Inflammatory macrophage (primary cell): ENCODE results near the gene ZNF668.
"Not testable (repeated sequence)": the region's sequence is repeated elsewhere in the genome, so short reads cannot be mapped to it uniquely, and the experiment has no call there.

ENCODE experiments used
- DNase-seq, 2 donors: peaks; one replicate each; pipeline ENCODE4 v3.0.0-alpha.2; 2020 to 2022

Gene ZNF668

DNA sequence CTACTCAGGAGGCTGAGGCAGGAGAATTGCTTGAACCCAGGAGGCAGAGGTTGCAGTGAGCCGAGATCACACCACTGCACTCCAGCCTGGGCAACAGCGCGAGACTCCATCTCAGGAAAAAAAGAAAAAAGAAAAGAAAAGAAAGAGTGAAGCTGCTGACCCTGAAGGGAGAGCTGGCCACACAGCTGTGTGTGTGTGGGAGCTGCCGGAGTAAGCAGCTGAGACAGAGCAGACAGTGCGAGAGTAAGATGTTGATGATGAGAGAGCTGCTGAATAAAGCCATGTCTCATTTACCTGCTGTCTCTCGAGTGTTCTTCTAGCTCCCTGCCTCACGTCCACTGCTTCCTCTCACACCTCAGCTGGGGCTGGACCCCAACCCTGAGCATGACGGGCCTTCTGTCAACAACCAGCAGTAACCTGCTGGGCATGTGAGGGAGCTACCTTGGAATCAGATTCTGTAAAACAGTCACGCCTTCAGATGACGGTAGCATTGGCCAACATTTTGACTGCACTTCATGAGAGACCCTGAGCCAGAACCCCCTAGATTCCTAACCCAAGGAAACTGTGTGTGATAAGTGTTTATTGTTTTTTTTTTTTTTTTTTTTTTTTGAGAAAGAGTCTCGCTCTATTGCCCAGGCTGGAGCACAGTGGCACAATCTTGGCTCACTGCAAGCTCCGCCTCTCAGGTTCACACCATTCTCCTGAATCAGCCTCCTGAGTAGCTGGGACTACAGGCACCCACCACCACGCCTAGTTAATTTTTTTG lies 27.0 kb upstream of the ZNF668 start:
- not testable (repeated sequence) for DNase-seq

GRCh38 chr16:31099860-31100638 lies 26.0 kb upstream of the ZNF668 start:
- peak in 1 of 2 donors; percentile 43 for DNase-seq

DNA sequence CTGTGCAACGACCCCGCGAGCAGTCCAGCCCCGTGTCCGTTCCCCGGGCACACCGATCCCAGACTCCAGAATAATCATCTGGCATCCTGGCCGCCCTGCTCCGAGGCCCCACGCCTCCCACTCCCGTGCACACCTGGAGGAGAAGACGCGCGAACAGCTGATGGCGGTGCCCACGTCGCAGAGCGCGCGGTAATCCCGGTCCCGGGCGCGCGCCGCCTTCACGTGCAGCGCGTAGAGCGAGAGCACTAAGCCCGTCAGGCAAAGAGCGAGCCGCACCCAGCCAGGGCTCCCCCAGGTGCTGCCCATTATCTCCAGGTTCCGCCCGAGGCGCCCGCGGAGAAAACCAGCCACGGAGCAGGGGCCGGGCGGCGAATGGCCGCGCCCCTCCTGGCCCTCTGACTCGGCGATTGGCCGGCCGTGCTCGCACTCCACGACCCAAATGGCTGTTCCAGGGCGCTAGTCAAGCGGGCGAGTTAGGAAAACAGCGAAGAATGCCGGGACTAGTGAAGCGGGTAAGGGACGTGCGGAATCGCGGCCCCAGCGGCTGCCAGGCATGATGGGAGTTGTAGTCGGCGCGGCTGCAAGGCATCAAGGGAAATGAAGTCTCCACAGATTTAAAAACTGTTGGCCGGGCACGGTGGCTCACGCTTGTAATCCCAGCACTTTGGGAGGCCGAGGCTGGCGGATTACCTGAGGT lies 20.5 kb upstream of the ZNF668 start, which contains the start of gene VKORC1:
VKORC1 (minus strand) TSS at position 374 of the 697 bp plus-strand sequence; CDS start at position 306, 68 bp downstream.
- DNase-seq, result peak; percentile 98

DNA sequence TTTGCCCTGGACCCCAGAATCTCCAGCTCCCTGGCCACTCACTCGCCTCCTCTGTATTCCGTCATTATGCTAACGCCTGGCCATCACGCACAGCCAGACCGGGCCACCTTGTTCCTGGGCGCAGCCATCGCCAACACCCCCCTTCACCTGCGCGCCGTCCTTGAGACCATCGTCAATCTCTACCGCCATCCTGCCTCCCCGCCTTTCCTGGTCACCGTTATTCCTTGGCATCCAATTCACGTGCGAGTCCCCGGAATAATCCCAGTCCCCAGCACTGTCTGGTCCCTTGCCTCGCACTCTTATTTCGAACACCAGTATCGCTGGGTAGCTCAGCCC lies 20.0 kb upstream of the ZNF668 start:
- DNase-seq, result no peak

- no peak for DNase-seq
Measured at GRCh38 chr16:31093132-31093703, 19.2 kb upstream of the ZNF668 start.

DNA sequence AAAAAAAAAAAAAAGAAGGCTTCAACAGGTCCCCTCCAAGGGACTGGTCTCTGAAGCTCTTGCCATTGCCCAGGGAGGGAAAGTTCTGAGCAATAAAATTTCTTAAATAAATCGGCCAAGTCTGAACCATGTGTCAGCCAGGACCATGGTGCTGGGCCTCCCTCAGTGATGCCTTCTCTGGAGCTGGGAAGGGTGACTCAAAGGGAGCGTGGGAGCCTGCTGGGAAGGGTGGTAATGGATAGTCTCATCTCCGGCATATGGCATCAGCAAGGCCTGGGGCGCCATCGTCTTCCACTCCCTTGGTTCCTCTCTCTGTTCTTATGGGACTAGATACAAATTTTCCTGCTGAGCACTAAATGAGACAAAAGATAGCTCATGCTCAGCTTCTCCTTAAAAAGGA lies 18.3 kb upstream of the ZNF668 start:
- no peak for DNase-seq

- DNase-seq, result no peak
Measured at GRCh38 chr16:31090540-31090939, 16.5 kb upstream of the ZNF668 start.

GRCh38 chr16:31089199-31089598 lies 15.2 kb upstream of the ZNF668 start:
- no peak for DNase-seq

DNA sequence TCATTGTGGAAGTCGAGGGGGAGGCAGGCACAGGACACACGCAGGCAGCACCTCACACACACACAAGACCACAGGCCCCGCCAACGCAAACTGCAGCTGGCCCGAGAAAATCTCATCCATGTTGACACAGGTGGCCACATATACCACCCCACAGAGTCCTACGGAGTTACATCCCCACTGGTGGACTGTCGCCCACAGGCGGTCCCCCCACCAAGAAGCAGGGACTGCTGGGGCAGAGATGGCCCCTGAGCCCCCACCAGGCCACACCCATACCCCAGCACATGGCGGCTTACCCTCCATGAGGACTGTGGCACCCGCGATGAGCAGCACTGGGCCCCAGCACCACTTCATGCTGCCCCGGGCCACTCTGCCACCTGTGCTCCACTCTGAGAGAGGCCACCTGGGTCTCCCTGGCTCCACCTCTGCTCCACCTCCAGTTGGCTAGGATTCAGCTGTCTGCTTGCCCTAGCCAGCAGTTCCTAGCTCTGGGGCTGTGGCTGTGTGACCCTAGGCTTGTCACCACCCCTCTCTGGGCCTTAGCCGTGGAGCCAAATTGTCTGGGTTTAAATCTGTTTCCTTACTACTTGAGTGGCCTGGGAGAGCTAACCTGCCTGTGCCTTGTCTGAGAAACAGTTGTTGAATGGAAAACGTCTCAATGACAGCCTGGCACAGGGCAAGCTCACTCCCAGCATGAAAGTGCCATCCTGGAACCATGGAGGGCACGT lies 14.6 kb upstream of the ZNF668 start, which contains the start of gene PRSS53:
PRSS53 (minus strand) TSS at position 485 of the 725 bp plus-strand sequence; CDS start at position 351, 134 bp downstream.
- DNase-seq, result no peak

- no peak for DNase-seq
Measured at GRCh38 chr16:31087971-31088370, 13.9 kb upstream of the ZNF668 start.

DNA sequence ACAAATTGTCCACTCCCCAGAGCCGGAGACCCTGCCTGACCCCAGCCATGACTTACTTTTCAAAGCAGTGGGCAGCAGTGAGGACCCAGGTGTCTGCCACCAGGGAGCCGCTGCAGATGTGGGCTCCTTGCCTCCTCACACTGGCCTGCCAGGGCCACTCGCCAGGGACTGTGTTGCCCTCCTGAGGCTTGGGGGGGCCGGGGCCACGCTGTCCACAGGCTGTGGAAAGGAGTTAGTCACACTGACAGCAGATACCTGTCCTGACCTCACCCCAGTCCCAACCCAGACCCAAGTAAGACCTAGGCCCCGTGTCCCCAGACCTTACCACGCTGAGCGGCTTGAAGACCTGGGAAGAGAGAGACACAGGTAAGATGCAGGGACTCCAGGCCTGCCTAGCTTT lies 13.4 kb upstream of the ZNF668 start:
- DNase-seq, result no peak

- DNase-seq, result no peak
Measured at GRCh38 chr16:31086629-31086906, 12.5 kb upstream of the ZNF668 start.

- DNase-seq, result no peak
Measured at GRCh38 chr16:31085873-31086628, 12.0 kb upstream of the ZNF668 start.

DNA sequence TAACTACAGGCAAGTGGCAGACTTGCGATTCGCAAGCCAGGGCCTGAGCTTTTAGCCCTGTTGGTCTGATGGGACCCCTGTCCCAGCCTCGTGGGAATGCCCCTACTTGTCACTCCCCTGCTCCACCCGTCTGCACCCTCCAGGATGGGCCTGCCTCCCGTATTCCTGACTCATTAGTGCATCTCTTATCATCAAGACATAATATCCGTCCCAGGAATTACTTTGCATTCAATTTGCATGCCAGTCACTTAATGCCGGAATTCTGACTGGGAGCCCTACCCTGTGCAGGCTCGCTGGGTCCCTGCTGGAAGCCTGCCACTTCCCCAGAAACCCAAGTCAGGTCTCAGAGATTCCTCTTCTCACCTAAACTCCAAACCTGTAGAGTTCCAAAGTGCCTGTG lies 11.4 kb upstream of the ZNF668 start:
- no peak for DNase-seq

GRCh38 chr16:31084584-31085302 lies 10.7 kb upstream of the ZNF668 start:
- DNase-seq, result no peak

DNA sequence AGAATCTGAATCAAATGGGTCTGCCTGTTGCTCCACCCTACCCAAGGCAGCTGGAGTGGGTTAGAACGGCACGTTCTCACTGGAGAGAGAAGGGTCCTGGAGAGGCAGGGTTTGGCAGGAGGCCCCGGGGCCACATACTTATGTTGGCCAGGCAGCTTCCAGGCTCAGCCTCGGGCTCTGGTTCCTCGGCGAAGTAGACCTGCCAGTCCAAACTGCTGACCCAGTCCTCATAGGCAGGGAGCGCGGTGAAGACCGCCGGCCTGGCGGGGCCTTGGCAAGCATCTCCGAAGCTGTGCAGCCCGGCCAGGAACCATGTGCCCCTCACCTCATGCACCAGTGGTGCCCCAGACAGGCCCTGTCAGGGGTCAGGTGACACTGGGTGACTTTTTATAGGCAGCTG lies 9.9 kb upstream of the ZNF668 start:
- DNase-seq, result no peak

DNA sequence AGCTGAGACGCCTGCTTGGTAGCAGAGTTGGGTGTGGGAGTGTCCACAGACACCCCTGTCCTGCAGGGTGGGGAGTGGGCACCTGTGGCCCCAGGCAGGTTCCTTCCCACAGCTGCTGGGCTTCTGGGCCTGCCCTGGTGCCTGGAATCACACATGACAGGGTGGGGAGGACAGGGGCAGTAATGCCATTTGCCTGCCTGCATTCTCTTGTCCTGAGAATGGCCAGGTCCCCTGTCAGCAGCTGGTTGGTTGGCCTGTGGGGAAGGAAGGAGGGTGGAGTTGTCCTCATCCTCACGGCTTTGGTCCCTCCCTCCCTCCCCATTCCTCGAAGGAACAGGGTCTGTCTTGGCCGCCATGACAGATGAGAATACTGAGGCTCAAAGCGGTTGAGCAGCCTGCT lies 9.5 kb upstream of the ZNF668 start:
- DNase-seq, result no peak

DNA sequence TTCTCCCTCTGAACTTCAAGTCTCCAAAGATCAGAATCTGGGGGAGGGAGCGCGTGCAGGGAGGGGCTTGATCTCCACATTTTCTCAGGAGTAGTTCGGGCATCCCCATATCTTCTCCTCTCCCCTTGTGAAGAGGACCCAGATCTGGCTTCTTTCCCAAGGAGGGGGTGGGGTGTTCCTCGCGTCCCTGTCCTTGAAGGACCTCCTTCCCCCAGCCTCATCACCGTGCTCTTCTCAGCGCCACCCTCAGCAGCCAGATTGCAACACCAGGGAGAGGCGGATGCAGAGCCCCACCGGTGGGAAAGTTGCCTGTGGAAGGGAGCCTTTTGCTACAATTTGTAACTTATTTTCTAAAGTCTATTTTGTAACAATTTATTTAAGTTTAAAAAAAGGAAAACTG lies 9.0 kb upstream of the ZNF668 start:
- DNase-seq, result no peak

DNA sequence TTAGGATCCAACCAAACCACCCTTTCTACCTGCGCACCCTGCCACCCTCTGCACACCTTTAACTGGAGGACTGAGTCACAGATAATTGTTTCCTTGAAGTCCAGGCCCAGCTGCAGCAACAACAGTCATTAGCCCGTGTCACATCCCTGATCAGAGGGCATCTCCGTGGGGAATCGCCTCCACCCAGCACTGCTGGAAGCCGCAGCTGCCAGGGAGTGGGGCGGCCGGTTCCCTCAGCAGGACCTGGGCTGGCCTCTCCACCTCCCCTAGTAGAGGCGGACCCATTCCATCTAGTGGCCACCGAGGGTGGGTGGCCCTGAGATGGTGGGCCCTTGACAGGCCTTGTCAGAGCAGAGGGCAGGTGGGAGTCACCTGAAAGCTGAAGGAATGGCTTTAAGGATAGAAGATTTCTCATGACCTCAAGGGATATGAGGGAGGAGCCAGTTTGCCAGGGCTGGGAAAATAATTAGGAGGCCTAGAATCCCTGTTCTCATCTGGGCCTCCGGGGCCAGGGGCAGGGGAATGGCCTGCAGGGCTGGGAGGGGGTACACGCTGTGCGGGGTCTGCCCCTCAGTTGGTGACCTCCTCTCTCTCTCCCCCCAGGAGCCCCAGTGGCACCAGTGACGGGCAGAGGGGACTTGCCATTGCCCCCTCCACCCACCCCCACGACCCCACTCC lies 8.5 kb upstream of the ZNF668 start:
- DNase-seq, result no peak
